Aorta (tissue), 5 donors: Measurements from ENCODE around the gene TRMT112. TPM values are rescaled to one million over a fixed set of nuclear protein-coding genes. Genes with fewer than 3 reads are reported as not detected.
A peak's percentile ranks its signal among the peaks of the same experiment; 100 is the strongest.

Source experiments
- ATAC-seq: fragments of 200-7000 bp; cut with Tn5 transposase; one replicate; pipeline ENCODE4 v1.9.1; 2022; ENCODE audit warnings: moderate library complexity; ENCODE audit not compliant: low FRiP score
- DNase-seq, 2 donors: peaks; one replicate each; pipeline ENCODE4 v3.0.0-alpha.2; 2020
- H3K27ac ChIP-seq, 2 donors: one replicate each; pipeline ENCODE4 v1.5.1; 2013; ENCODE audit warnings: low read length in 2 of 2, mild to moderate bottlenecking in 2 of 2, moderate library complexity in 2 of 2, control low read depth in 1 of 2, inconsistent platforms in 1 of 2, low read depth in 1 of 2
- H3K27me3 ChIP-seq, 2 donors: one replicate each; pipeline ENCODE4 v1.6.1; 2013; ENCODE audit warnings: control low read depth in 1 of 2, low read length in 1 of 2, mild to moderate bottlenecking in 1 of 2, moderate library complexity in 1 of 2; ENCODE audit not compliant: insufficient read depth in 2 of 2, control insufficient read depth in 1 of 2
- H3K36me3 ChIP-seq, 2 donors: one replicate each; pipeline ENCODE4 v1.6.1; 2013; ENCODE audit warnings: control low read depth in 1 of 2, low read length in 1 of 2, mild to moderate bottlenecking in 1 of 2; ENCODE audit not compliant: insufficient read depth in 2 of 2, control insufficient read depth in 1 of 2
- H3K4me1 ChIP-seq, 2 donors: one replicate each; pipeline ENCODE4 v1.6.1; 2013; ENCODE audit warnings: low read length in 2 of 2, control low read depth in 1 of 2, mild to moderate bottlenecking in 1 of 2, moderate library complexity in 1 of 2; ENCODE audit not compliant: insufficient read depth in 2 of 2, control insufficient read depth in 1 of 2
- H3K4me3 ChIP-seq, 2 donors: one replicate each; pipeline ENCODE4 v1.5.1; 2013; ENCODE audit warnings: low read length in 2 of 2, control low read depth in 1 of 2, mild to moderate bottlenecking in 1 of 2
- H3K9me3 ChIP-seq: one replicate; pipeline ENCODE4 v1.6.1; 2013; ENCODE audit warnings: mild to moderate bottlenecking, low read length; ENCODE audit not compliant: control insufficient read depth
- WGBS, 2 donors: extraction: QIAGEN DNeasy Blood & Tissue Kit; methylation state at CpG; one replicate each; pipeline ENCODE4 v1.1.7; 2013; 5-methylcytosine and 5-hydroxymethylcytosine counted together
- intact Hi-C, 2 donors: fragments of 100-400 bp; cut with DNase I; formaldehyde crosslinking; loops; one replicate each; pipeline versions ENCODE4 v1.14.2 to v1.15.0; 2022
- polyA plus RNA-seq, 2 donors: library from polyadenylated mRNA; stranded (reverse); fragments of 200-250 nt; gene quantifications; one replicate each; pipeline ENCODE4 v1.2.3, GENCODE V29; 2013
- total RNA-seq, 2 donors: library from RNA; stranded (reverse); fragmentation: NEBNext Ultra II Directional; extraction: Animal tissue kit (Norgen Biotek cat#: 25700); gene quantifications; one replicate each; pipeline ENCODE4 v1.2.1, GENCODE V29; 2021
- donor health status: healthy with polysubstance abuse.
- donor health status: Bipolar disorder and iron deficiency.
- donor health status: DM: no; HTN: no; CAD: no.
- donor health status: DM: no; HTN: no; CAD: no.
- donor health status: DM: yes; HTN: yes; CAD: no.

The TRMT112 gene
- total and polyA plus RNA-seq, 4 donors: 139 to 270 (median 173) TPM

DNA sequence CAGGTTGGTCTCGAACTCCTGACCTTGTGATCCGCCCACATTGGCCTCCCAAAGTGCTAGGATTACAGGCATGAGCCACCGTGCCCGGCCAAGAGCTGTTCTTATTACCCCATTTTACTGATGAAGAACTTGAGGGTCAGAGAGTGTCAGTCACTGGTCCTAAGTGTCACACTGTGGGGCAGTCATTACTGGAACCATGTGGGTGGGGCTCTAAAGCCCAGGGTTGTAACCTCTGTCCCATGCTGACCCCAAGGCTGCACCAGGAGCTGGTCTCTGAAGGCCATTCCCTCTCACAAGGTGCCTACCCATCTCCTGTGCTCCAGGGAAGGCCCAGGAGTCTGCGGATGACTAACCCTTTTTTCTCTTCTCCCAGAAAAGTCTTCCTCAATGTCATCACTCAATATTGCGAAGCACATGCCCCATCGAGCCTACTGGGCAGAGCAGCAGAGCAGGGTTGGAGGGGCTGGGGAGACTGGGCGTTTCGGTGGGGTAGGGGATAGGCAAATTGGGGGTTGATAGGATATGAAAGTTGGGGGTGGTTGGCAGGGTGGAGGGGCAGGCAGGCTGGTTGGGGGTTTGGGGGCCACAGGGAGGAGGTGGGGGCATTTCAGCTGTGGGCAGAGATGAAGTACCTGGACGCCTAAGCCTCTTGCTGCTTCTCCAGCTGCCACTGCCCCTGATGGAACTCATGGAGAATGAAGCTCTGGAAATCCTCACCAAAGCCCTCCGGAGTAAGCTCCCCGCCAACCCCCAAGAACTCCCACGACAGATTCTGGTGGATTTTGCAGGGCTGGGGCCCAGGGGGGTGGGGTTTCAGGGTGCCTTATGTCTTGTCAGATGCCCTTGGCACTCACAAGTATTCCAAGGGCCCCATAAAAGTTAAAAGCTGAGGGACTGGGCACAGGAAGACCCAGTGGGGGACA is 14.0 kb downstream of the TRMT112 start:
- no peaks in the 10 kb centered on the region for H3K9me3 ChIP-seq
- H3K4me3 ChIP-seq: no peak overlapping the region

GRCh38 chr11:64299847-64300648 is 17.3 kb downstream of the TRMT112 start, which contains the start of gene CATSPERZ:
CATSPERZ (plus strand) TSS chr11:64300358; CDS start chr11:64300411, 53 bp downstream.
- H3K4me3 ChIP-seq: peak within 1 kb of the TSS in 1 of 2 donors; percentile 16
- no peak within 1 kb of the TSS for H3K27ac ChIP-seq
- no peaks in the 10 kb centered on the region for H3K27me3 ChIP-seq
- no peaks in the 10 kb centered on the region for H3K9me3 ChIP-seq
- no peaks in the 10 kb centered on the region for H3K36me3 ChIP-seq
- ATAC-seq: peak; percentile 27
- DNase-seq: no peak
- WGBS, 2 donors: 6 to 10% methylated on average over 47 to 54 of the region's 54 CpGs
- no peaks in the 10 kb centered on the region for H3K4me1 ChIP-seq
- intact Hi-C loops: loop anchor here (2.0 to 5.0 kb wide), 3 partner anchors 95 to 113 kb away; partner anchors contain the start of gene STIP1 (in 1 of the 2)

More for the DNA sequence above, 14.0 kb downstream of the TRMT112 start:
- no peaks in the 10 kb centered on the region for H3K27me3 ChIP-seq
- ATAC-seq (no peak), DNase-seq (no peak)
- intact Hi-C loops: loop anchor here in 1 of 2 donors (5.0 kb wide), 2 partner anchors 101 to 116 kb away; partner anchors contain the start of gene STIP1
- WGBS, 2 donors: 82 to 85% methylated on average over 13 of the region's 13 CpGs
- H3K4me1 ChIP-seq: no peaks in the 10 kb centered on the region
- H3K36me3 ChIP-seq: no peaks in the 10 kb centered on the region
- no peak overlapping the region for H3K27ac ChIP-seq

DNA sequence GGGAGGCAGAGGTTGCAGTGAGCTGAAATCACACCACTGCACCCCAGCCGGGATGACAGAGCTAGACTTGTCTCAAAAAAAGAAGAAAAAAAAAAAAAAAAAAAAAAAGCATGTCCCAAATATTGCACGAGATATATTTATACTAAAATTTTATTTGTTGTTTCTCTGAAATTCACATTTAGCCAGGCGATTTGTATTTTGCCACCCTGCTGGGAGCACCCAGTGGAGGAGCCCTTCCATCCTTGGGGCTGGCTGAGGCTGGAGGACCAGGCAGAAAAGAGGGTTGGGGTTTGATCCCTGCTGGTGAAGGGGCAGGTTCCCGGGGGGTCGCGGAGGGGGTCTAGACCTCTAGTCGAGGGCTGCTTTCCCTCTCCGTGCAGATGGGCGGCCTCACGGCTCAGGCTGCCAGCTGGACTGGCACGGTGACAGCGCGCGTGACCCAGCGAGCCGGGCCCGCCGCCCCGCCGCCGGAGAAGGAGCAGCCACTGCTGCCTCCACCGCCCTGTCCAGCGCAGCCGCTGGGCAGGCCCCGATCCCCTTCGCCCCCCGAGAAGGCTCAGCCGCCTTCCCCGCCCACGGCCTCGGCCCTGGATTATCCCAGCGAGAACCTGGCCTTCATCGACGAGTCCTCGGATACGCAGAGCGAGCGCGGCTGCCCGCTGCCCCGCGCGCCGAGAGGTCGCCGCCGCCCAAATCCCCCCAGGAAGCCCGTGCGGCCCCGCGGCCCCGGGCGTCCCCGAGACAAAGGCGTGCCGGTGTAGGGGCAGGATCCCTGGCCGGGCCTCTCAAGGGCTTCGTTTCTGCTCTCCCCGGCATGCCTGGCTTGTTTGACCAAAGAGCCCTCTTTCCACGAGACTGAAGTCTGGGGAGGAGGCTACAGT is 18.2 kb downstream of the TRMT112 start:
- H3K4me1 ChIP-seq: no peaks in the 10 kb centered on the region
- WGBS, 2 donors: 3% methylated on average over 57 to 60 of the region's 60 CpGs
- no peaks in the 10 kb centered on the region for H3K36me3 ChIP-seq
- ATAC-seq: peak; percentile 74
- no peak overlapping the region for H3K27ac ChIP-seq
- H3K9me3 ChIP-seq: no peaks in the 10 kb centered on the region
- intact Hi-C loops: no loop called here
- peak overlapping the region in 1 of 2 donors; percentile 16 for H3K4me3 ChIP-seq
- DNase-seq: peak; percentile 84 to 92
- no peaks in the 10 kb centered on the region for H3K27me3 ChIP-seq

DNA sequence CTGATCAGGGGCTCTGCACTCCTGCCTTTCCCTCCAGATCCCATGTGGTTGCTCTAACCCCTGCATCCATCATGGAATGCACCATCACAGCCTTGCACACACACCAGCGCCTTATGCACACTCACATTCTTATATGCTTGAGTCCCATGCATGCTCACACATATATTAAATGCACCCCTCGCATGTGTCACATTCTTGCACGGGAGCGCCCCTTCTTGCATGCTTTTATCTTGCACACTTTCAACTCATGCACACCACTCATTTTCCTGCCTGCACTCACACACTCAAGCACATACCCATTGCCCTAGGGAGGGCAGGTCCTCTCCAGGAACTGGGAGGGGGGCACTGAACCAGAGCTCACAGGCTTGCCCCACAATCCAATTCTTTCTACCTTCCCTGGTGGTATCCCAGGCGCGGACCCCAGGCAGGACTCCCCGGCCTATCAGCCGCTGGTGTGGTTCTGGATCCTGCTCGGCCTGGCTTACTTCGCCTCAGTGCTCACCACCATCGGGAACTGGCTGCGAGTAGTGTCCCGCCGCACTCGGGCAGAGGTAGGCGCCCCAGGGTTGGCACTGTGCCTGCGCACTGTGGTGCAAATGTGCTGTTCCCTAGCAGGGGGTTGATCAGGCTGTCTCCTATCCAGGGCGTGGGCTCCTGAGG is 19.5 kb downstream of the TRMT112 start:
- Histone ChIP-seq H3K4me1 (no peaks in the 10 kb centered on the region), H3K36me3 (no peaks in the 10 kb centered on the region), H3K27ac (no peak overlapping the region), H3K9me3 (no peaks in the 10 kb centered on the region), H3K4me3 (no peak overlapping the region), H3K27me3 (no peaks in the 10 kb centered on the region)
- 41 to 43% methylated on average over 18 of the region's 18 CpGs for WGBS, 2 donors
- ATAC-seq (no peak), DNase-seq (no peak)
- intact Hi-C loops: no loop called here

DNA sequence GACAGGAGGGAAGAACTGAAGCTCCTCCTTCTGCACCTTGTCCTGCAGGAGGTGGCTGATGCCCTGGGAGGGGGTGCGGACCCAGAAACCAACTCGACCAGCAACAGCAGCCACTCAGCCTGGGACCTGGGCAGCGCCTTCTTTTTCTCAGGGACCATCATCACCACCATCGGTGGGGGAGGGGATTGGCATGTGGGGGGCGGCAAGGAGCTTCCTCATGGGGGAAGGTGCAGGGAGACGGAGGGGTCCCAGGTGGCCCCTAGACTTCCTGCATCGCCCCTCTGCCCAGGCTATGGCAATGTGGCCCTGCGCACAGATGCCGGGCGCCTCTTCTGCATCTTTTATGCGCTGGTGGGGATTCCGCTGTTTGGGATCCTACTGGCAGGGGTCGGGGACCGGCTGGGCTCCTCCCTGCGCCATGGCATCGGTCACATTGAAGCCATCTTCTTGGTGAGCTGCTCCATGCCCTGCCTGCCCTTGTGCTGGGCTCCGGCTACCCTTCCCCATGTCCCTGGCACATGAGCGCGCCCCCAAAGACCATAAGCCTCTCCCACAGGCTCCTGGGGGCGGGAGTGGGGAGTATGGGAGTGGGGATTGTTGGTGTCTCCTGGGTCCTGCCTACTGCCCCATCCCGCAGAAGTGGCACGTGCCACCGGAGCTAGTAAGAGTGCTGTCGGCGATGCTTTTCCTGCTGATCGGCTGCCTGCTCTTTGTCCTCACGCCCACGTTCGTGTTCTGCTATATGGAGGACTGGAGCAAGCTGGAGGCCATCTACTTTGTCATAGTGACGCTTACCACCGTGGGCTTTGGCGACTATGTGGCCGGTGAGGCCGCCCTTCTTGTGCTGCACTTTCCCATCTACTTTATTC is 20.3 kb downstream of the TRMT112 start:
- no peaks in the 10 kb centered on the region for H3K9me3 ChIP-seq
- DNase-seq (no peak), ATAC-seq (no peak)
- no peaks in the 10 kb centered on the region for H3K4me1 ChIP-seq
- H3K36me3 ChIP-seq: no peaks in the 10 kb centered on the region
- H3K4me3 ChIP-seq: no peak overlapping the region
- WGBS, 2 donors: 11 to 16% methylated on average over 32 to 34 of the region's 34 CpGs
- H3K27me3 ChIP-seq: no peaks in the 10 kb centered on the region
- no peak overlapping the region for H3K27ac ChIP-seq
- intact Hi-C loops: no loop called here

- no peaks in the 10 kb centered on the region for H3K27me3 ChIP-seq
Observed at GRCh38 chr11:64296236-64296635, 21.1 kb downstream of the TRMT112 start.

DNA sequence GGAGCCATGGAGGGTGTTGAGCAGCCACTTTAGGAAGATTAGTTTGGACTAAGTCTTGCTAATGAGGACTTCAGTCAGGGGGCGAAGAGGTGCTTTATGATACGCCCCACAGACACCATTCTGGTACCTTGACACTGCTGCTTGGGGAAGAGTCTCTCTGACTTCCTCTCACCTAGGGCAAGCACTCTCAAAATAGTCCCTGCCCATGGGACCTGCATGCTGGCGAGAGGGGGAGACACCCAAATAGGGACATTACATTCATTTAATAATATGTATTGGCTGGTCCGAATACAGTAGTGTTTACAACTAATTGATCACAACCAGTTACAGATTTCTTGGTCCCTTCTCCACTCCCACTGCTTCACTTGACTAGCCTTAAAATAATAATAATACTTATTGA is 21.6 kb downstream of the TRMT112 start:
- no peaks in the 10 kb centered on the region for H3K27me3 ChIP-seq
- H3K27ac ChIP-seq: no peak overlapping the region
- WGBS, 2 donors: 87 to 96% methylated on average over 4 of the region's 4 CpGs
- ATAC-seq (no peak), DNase-seq (no peak)
- H3K9me3 ChIP-seq: no peaks in the 10 kb centered on the region
- no peaks in the 10 kb centered on the region for H3K36me3 ChIP-seq
- intact Hi-C loops: no loop called here
- no peak overlapping the region for H3K4me3 ChIP-seq
- H3K4me1 ChIP-seq: no peaks in the 10 kb centered on the region

More at GRCh38 chr11:64296236-64296635, 21.1 kb downstream of the TRMT112 start:
- 36 to 50% methylated on average over 1 of the region's 1 CpG for WGBS, 2 donors
- ATAC-seq (no peak), DNase-seq (no peak)
- Histone ChIP-seq H3K36me3 (no peaks in the 10 kb centered on the region), H3K4me3 (no peak overlapping the region), H3K9me3 (no peaks in the 10 kb centered on the region), H3K27ac (no peak overlapping the region), H3K4me1 (no peaks in the 10 kb centered on the region)
- intact Hi-C loops: no loop called here
